ENCODE measurements around the gene APP.
A peak's percentile ranks its signal among the peaks of the same experiment; 100 is the strongest.

Gene APP
- total RNA-seq = 40.8 to 66.7 reads per million in 2 donors

- DNase-seq = peak; percentile 84
These were observed at the start of gene APP for GRCh38 chr21:26170471-26171257. Gene APP (minus strand): TSS chr21:26170770. CDS start chr21:26170620, 150 bp downstream.

GRCh38 chr21:26212220-26212619, 41.6 kb upstream of the APP start:
- no peak for DNase-seq

- DNase-seq = no peak
These were observed 40.0 kb upstream of the APP start for GRCh38 chr21:26210614-26211013.

- DNase-seq = no peak
These were observed 36.5 kb upstream of the APP start for GRCh38 chr21:26207021-26207420.

- no peak for DNase-seq
These were observed 28.9 kb upstream of the APP start for GRCh38 chr21:26199456-26199855.

GRCh38 chr21:26195708-26196107, 25.1 kb upstream of the APP start:
- DNase-seq = no peak

- DNase-seq = no peak
These were observed 24.3 kb upstream of the APP start for GRCh38 chr21:26194811-26195251.

- DNase-seq = no peak
These were observed 23.8 kb upstream of the APP start for GRCh38 chr21:26194326-26194725.

- no peak for DNase-seq
These were observed 21.0 kb upstream of the APP start for GRCh38 chr21:26191609-26192008.

- no peak for DNase-seq
These were observed 17.9 kb upstream of the APP start for GRCh38 chr21:26188422-26188821.

GRCh38 chr21:26185446-26185845, 14.9 kb upstream of the APP start:
- no peak for DNase-seq

GRCh38 chr21:26185021-26185420, 14.5 kb upstream of the APP start:
- DNase-seq = no peak

- no peak for DNase-seq
These were observed 8.9 kb upstream of the APP start for GRCh38 chr21:26179501-26179900.

- no peak for DNase-seq
These were observed 7.3 kb upstream of the APP start for GRCh38 chr21:26177746-26178426.

- DNase-seq = no peak
These were observed 6.6 kb upstream of the APP start for GRCh38 chr21:26177187-26177586.

GRCh38 chr21:26171258-26172100, 909 bp upstream of the APP start:
- no peak for DNase-seq

GRCh38 chr21:26169611-26170470, 729 bp downstream of the APP start:
- peak; percentile 16 for DNase-seq

- DNase-seq = peak; percentile 3
These were observed 1.4 kb downstream of the APP start for GRCh38 chr21:26169061-26169610.

GRCh38 chr21:26168371-26168770, 2.2 kb downstream of the APP start:
- no peak for DNase-seq

- no peak for DNase-seq
These were observed 3.0 kb downstream of the APP start for GRCh38 chr21:26167593-26167992.

- no peak for DNase-seq
These were observed 5.2 kb downstream of the APP start for GRCh38 chr21:26165331-26165730.

- no peak for DNase-seq
These were observed 6.3 kb downstream of the APP start for GRCh38 chr21:26164311-26164710.

All from T-helper 9 cell (primary cell).